HG02642 (cell line): ENCODE measurements around the gene ACOT11.
"Not testable (repeated sequence)": the region's sequence is repeated elsewhere in the genome, so short reads cannot be mapped to it uniquely, and the experiment has no call there.

Experiments used
- ATAC-seq: cut with Tn5 transposase; IDR thresholded peaks from one replicate; pipeline ENCODE4 v1.9.1; 2021; ENCODE audit warnings: mild to moderate bottlenecking; ENCODE audit not compliant: unreplicated experiment, poor library complexity

The ACOT11 gene

GRCh38 chr1:54547601-54548388 is at the start of gene ACOT11:
Gene ACOT11, plus strand, starts transcription at chr1:54548228. Its CDS starts 82 bp downstream, at chr1:54548310.
- ATAC-seq = no peak

GRCh38 chr1:54498383-54499096 is 49.5 kb upstream of the ACOT11 start:
- ATAC-seq = no peak

GRCh38 chr1:54499097-54499359 is 49.0 kb upstream of the ACOT11 start:
- no peak for ATAC-seq

GRCh38 chr1:54499360-54500106 is 48.5 kb upstream of the ACOT11 start:
- no peak for ATAC-seq

- ATAC-seq = no peak
Measured at GRCh38 chr1:54500107-54500431, 48.0 kb upstream of the ACOT11 start.

DNA sequence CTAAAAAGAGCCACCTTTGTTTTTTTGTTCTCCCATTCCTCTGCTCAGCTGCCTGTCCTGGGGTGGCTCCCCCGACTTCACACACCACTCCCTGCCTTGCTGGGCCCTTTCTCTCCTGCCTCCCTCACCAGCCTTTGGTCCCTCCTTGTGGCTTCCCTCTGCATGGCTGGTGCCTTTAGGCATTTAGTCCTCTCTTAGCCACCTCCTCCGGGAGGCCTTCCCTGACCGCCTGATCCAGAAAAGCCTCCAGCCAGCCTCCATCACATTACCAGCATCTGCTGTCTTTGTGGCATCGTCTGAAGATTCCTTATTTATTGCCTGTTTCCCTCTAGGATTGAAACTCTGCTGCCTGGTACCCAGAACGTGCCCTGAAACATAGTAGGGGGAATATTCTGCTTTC is 46.2 kb upstream of the ACOT11 start:
- ATAC-seq = no peak

- no peak for ATAC-seq
Measured at GRCh38 chr1:54502342-54502741, 45.7 kb upstream of the ACOT11 start.

DNA sequence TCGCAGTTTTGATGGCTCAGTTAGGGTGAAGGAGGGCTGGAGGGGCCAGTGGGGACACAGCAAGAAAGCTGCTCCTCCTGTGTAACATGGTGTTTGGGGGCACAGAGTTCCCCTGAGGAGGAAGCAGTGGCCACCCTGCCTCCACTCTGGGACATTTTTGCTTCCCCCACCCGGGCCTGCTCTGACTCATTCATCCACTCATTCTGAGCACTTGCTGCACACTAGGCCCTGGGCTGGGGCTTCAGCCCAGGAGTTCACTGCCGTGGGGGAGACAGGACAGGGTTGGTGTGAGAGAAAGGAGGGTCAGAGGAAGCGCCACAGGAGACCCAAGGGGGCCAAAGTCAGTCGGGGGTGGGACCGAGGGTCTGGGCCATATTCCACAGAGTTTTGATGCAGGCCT is 41.4 kb upstream of the ACOT11 start:
- no peak for ATAC-seq

GRCh38 chr1:54507033-54507870 is 40.8 kb upstream of the ACOT11 start:
- ATAC-seq = no peak

DNA sequence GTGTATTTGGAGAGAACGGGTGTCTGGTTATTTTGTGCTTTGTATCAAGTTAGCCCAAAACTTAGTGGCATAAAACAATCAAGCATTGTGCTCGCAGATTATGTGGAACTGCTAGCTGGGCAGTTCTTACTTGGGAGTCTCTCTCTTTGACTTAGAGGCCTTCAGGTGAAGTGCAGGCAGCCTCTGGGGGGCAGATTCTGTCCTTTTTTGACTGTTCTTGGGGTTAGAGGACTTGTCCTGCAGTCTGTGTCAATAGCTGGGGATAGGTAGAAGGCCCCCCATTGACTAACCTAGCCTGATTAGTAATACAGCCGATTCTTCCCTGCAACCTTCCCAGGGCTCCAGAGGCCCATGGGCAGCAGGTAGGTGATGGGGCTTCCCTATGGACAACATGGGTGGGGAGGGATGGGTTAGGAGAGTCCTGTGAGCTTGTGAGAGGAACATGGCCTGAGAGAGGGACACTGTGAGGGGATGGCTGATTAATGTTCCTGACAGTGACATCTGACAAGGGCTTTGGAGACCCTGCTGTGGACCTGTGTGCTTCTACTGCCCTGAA is 37.2 kb upstream of the ACOT11 start:
- ATAC-seq = no peak

DNA sequence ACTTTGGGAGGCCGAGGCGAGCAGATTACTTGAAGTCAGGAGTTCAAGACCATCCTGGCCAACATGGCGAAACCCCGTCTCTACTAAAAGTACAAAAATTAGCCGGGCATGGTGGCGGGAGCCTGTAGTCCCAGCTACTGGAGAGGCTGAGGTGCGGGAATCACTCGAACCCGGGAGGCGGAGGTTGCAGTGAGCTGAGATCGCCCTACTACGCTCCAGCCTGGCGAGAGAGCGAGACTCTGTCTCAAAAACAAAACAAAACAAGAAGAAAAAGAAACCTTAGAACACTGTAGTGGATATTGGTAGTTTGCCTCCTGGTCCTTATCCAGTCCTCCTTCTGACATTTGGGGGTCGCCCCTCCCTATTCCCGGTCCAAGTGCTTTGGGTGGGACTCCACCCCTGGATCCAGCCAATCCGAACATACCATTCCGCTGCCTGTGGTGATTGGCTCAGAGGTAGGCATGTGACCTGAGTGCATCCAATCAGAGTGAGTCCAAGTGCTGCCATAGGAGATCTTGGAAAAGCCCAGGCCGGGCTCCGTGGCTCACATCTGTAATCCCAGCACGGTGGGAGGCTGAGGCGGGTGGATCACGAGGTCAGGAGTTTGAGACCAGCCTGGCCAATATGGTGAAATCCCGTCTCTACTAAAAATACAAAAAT is 34.0 kb upstream of the ACOT11 start:
- ATAC-seq = not testable (repeated sequence)

DNA sequence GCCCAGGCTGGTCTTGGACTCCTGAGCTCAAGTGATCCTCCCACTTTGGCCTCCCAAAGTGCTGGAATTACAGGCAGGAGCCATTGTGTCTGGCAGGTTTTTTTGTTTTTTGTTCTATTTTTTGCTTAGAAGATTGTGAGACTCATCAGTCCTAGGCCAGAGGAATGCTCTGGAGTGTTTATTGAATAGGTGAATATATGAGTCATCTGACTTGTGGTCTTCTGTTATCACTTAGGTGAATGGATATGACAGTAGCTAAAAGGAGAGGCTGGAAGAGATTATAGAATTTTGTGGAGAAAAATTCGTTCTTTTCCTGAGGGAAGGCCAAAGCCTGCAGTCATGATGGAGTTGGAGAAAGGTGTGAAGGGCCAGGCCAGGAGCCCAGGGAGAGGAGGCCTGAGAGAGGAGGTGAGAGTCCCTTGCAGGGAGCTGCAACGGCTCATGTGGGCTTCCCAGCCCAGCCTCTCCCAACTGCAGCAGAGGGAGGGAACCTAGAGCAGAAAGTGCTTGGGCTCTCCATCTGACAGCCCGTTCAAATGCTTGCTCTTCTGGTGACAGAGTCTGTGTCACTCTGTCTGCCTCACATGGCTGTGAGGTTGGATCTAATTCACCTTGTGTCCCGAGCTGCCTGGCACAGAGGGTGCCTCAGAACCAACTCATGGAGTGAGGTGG is 31.6 kb upstream of the ACOT11 start:
- ATAC-seq = no peak

DNA sequence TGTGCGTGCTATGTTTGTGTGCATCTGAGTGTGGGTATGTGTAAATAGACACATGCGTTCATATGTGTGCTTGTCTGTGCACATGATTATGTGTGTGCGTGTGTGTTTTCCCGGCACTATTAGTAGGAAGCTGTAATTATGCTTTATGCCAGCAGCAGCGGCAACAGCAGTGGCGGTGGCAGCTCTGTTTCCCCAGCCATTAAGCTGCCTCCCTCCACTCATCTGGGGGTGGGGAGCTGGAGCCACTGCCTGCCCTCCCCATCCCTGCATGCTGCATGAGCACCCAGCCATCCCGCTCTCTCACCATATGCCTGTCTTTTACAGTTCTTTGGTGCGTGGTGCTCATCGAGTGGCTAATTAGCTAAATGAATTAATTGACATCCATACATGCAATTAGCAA is 30.5 kb upstream of the ACOT11 start:
- ATAC-seq = no peak

DNA sequence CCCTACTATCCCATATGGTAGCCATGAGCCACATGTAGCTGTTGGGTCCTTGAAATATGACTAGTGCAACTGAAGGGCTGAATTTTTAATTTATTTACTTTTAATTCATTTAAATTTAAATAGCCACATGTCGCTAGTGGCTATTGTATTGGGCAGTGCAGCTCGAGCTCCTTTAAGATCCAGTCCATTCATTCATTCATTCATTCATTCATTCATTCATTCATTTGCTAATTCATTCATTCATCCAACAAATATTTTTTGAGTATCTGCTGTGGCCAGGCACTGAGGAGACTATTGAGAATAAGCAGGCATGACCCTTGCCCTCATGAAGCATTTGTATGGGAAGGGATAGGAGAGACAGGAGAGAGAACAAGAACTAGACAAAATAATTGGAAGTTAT is 29.5 kb upstream of the ACOT11 start:
- no peak for ATAC-seq

- ATAC-seq = no peak
Measured at GRCh38 chr1:54519709-54520108, 28.3 kb upstream of the ACOT11 start.

DNA sequence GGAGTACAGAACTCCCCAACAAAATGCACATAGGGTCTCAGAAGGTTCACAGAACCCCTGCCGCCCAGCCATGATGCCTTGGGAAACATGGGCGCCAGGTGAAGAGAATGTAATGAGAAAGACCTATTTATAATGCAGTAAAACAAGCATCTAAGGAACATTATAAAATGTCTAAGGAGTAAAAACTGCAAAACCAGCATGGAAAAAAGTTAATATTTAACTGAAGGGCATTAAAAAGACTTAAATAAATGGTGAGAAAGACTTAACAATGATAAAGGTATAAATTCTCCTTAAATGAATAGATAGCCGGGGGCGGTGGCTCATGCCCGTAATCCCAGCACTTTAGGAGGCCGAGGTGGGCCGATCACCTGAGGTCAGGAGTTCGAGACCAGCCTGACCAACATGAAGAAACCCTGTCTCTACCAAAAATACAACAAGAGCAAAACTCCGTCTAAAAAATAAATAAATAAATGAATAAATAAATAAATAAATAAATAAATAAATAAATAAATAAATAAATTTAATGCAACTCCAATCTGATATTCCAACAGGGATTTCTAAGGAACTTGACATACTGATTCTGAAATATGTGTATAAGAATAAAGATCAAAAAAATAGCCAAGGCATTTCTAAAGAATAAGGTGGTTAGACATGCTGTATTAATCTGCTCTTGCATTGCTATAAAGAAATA is 27.3 kb upstream of the ACOT11 start:
- no peak for ATAC-seq

- ATAC-seq = not testable (repeated sequence)
Measured at GRCh38 chr1:54526565-54526964, 21.5 kb upstream of the ACOT11 start.

DNA sequence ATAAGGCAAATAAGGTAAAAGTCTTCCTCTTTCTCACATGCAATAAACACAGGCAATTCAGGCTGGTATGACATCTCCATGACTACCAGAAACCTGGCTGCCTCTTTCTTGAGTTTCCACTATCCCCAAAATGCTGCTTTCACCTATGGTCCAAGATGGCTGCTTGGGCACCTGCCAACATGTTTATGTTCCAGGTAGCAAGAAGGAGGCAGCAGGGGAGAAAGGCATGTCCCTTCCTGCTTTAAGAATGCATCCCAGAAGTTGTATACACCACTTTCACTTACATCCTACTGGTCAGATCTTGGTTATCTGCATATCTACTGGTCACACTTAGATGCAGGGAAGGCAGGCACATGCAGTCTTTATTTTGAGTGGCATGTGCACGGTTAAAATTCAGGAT is 19.4 kb upstream of the ACOT11 start:
- ATAC-seq = no peak

DNA sequence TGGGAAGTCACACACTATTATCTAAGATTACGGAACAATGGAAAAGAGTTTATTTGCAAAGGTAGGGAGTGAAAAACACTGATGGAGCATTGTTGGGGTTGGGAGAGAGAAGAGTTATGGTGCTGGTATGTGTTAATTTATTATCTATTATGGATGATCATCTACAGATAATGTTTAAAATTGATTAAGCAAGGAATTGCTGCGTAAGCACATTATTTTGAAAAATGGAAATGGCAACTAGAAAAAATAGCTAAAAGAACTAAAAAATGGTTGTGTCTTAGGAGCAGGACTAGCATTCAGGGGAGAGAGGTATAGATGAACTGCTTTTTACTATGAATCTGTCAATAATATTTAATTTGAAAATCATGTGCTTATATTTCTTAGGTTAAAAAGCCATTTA is 16.0 kb upstream of the ACOT11 start:
- no peak for ATAC-seq
